ENCODE measurements around the gene MED15. TPM values are rescaled to one million over a fixed set of nuclear protein-coding genes. Genes with fewer than 3 reads are reported as not detected.

Gene MED15
- total and polyA plus RNA-seq, 2 of the 4 experiments (the other 2 are of a cell fraction): 19.0 to 68.8 TPM

- Histone ChIP-seq H2BK20ac (ENCODE audit: low read depth, low read length) (no peak overlapping the region), H3K56ac (ENCODE audit: extremely low read depth, insufficient read depth, low read length) (no peak overlapping the region), H3K36me3 (ENCODE audit: control insufficient read depth, insufficient read depth, low read length) (peaks cover 80% of the 10 kb centered on the region), H4K20me1 (ENCODE audit: insufficient read depth, low read length) (peaks cover 63% of the 10 kb centered on the region), H3K9ac (ENCODE audit: low read depth, low read length) (no peak overlapping the region), H3K4me2 (ENCODE audit: low read depth, low read length) (no peak overlapping the region), H2BK15ac (ENCODE audit: low read depth, low read length) (no peak overlapping the region), H4K8ac (ENCODE audit: low read depth in 2 of 2, low read length in 2 of 2) (no peak overlapping the region), H2BK120ac (ENCODE audit: low read depth, low read length) (no peak overlapping the region), H3K4ac (ENCODE audit: low read depth, low read length) (no peak overlapping the region), H2AK9ac (replicated peaks; ENCODE audit: low read depth, low read length, poor library complexity) (no peak overlapping the region), H3K79me1 (ENCODE audit: low read depth in 1 of 2, low read length in 2 of 2) (peaks cover 64 to 85% of the 10 kb centered on the region in 2 experiments), H3K4me1 (ENCODE audit: control insufficient read depth, insufficient read depth, low read length) (peaks cover 10% of the 10 kb centered on the region), H3K27ac (ENCODE audit: insufficient read depth, low read length) (no peak overlapping the region), H3K14ac (replicated peaks; ENCODE audit: low read depth, low read length) (no peak overlapping the region), H2BK5ac (ENCODE audit: low read depth, low read length, poor library complexity, severe bottlenecking) (no peak overlapping the region), H3K27me3 (ENCODE audit: control insufficient read depth, insufficient read depth, low read length) (no peaks in the 10 kb centered on the region), H3K23ac (ENCODE audit: low read depth, low read length) (no peak overlapping the region), H2AFZ (replicated peaks; ENCODE audit: low read length, poor library complexity) (no peak overlapping the region), H3K4me3 (ENCODE audit: insufficient read depth, low read depth, low read length) (no peak overlapping the region), H4K5ac (ENCODE audit: low read depth, low read length) (no peak overlapping the region), H3K18ac (ENCODE audit: low read depth, low read length) (no peak overlapping the region), H4K91ac (ENCODE audit: insufficient read depth, low read depth, low read length) (no peak overlapping the region), H3K9me1 (ENCODE audit: insufficient read depth, low read length) (peaks cover 20% of the 10 kb centered on the region), H2AK5ac (ENCODE audit: low read depth, low read length) (no peak overlapping the region), H3K9me3 (ENCODE audit: control insufficient read depth, insufficient read depth, low read length) (no peaks in the 10 kb centered on the region)
- DNase-seq (no peak), ATAC-seq (ENCODE audit: low read depth) (no peak)
- ChIA-PET POLR2A (ENCODE audit: unreplicated experiment) (no interaction called here), CTCF (no interaction called here)
- in situ Hi-C loops (cut with MboI; ENCODE audit: low sequenced_read_pairs): no loop called here
- TF ChIP-seq BHLHE40 (IDR thresholded peaks at IDR 0.05; ENCODE audit: low read depth, low read length) (no peak), MXI1 (IDR thresholded peaks at IDR 0.05; ENCODE audit: borderline replicate concordance, low read depth, low read length) (no peak), CTCF (conservative IDR thresholded peaks at IDR 0.05; ENCODE audit: low read depth, low read length) (no peak)
- 100% methylated on average over 2 of the region's 6 CpGs; no CpG with 5 or more reads in 1 of the 2 experiments for WGBS, 2 experiments (ENCODE audit: extremely low coverage in 2 of 2, insufficient read length in 1 of 2)
- intact Hi-C loops (cut with micrococcal nuclease): no loop called here
- no TSS peak for BruUV-seq (replicated peaks)
- dilution Hi-C loops (cut with HindIII; ENCODE audit: low sequenced_read_pairs, unreplicated experiment): no loop called here
Observed at GRCh38 chr22:20575724-20576444, 68.5 kb downstream of the MED15 start.

Measured in IMR-90 (cell line).